ENCODE results near the gene CD40LG. TPM values are rescaled to one million over a fixed set of nuclear protein-coding genes. Genes with fewer than 3 reads are reported as not detected.

CD40LG gene
- total RNA-seq, 6 donors from 2014 or later: 0.60 to 1.1 (median 0.70) TPM; not detected in 2

- ATAC-seq (ENCODE audit: low FRiP score in 2 of 2): no peak
- no peaks in the 10 kb centered on the region for H3K36me3 ChIP-seq
- H3K4me3 ChIP-seq: no peak overlapping the region
- H3K27me3 ChIP-seq: no peaks in the 10 kb centered on the region
- no peaks in the 10 kb centered on the region for H3K9me3 ChIP-seq
- WGBS, 2 donors: 55% methylated on average over 10 of the region's 10 CpGs
- TF ChIP-seq EP300 (IDR thresholded peaks at IDR 0.05) (no peak), POLR2A (IDR thresholded peaks at IDR 0.05) (no peak), POLR2AphosphoS5 (IDR thresholded peaks at IDR 0.05) (no peak), CTCF (IDR thresholded peaks at IDR 0.05) (peak in 2 of 6 experiments; percentile 18 to 27)
- no peaks in the 10 kb centered on the region for H3K4me1 ChIP-seq
- H3K27ac ChIP-seq: no peak overlapping the region
- DNase-seq: peak in 1 of 2 donors; percentile 33
Observed at GRCh38 chrX:136608295-136608933, 39.5 kb upstream of the CD40LG start.

GRCh38 chrX:136616987-136617685, 30.8 kb upstream of the CD40LG start:
- no peak overlapping the region for H3K27ac ChIP-seq
- no peaks in the 10 kb centered on the region for H3K9me3 ChIP-seq
- H3K4me3 ChIP-seq: no peak overlapping the region
- no peaks in the 10 kb centered on the region for H3K27me3 ChIP-seq
- 69 to 86% methylated on average over 6 of the region's 6 CpGs for WGBS, 2 donors
- TF ChIP-seq EP300 (IDR thresholded peaks at IDR 0.05) (no peak), POLR2A (IDR thresholded peaks at IDR 0.05) (no peak), CTCF (IDR thresholded peaks at IDR 0.05) (no peak), POLR2AphosphoS5 (IDR thresholded peaks at IDR 0.05) (no peak)
- no peaks in the 10 kb centered on the region for H3K36me3 ChIP-seq
- no peak for ATAC-seq (ENCODE audit: low FRiP score in 2 of 2)
- DNase-seq: no peak
- no peaks in the 10 kb centered on the region for H3K4me1 ChIP-seq

- no peak overlapping the region for H3K4me3 ChIP-seq
- ATAC-seq (ENCODE audit: low FRiP score in 2 of 2) (no peak), DNase-seq (no peak)
- no peaks in the 10 kb centered on the region for H3K4me1 ChIP-seq
- no peaks in the 10 kb centered on the region for H3K27me3 ChIP-seq
- no peak for TF ChIP-seq EP300 (IDR thresholded peaks at IDR 0.05)
- TF ChIP-seq POLR2A (IDR thresholded peaks at IDR 0.05): no peak
- no peak for TF ChIP-seq POLR2AphosphoS5 (IDR thresholded peaks at IDR 0.05)
- no peak for TF ChIP-seq CTCF (IDR thresholded peaks at IDR 0.05)
- H3K36me3 ChIP-seq: no peaks in the 10 kb centered on the region
- H3K9me3 ChIP-seq: no peaks in the 10 kb centered on the region
- WGBS, 2 donors: 73 to 77% methylated on average over 13 to 14 of the region's 14 CpGs
- no peak overlapping the region for H3K27ac ChIP-seq
Observed at GRCh38 chrX:136619899-136620505, 28.0 kb upstream of the CD40LG start.

GRCh38 chrX:136620780-136621179, 27.2 kb upstream of the CD40LG start:
- TF ChIP-seq POLR2AphosphoS5 (IDR thresholded peaks at IDR 0.05): no peak
- no peaks in the 10 kb centered on the region for H3K36me3 ChIP-seq
- DNase-seq (no peak), ATAC-seq (ENCODE audit: low FRiP score in 2 of 2) (no peak)
- H3K9me3 ChIP-seq: no peaks in the 10 kb centered on the region
- H3K4me1 ChIP-seq: no peaks in the 10 kb centered on the region
- H3K27ac ChIP-seq: no peak overlapping the region
- H3K27me3 ChIP-seq: no peaks in the 10 kb centered on the region
- no peak overlapping the region for H3K4me3 ChIP-seq

GRCh38 chrX:136622568-136622967, 25.4 kb upstream of the CD40LG start:
- DNase-seq (no peak), ATAC-seq (ENCODE audit: low FRiP score in 2 of 2) (no peak)
- H3K4me1 ChIP-seq: no peaks in the 10 kb centered on the region
- H3K27me3 ChIP-seq: no peaks in the 10 kb centered on the region
- no peak overlapping the region for H3K27ac ChIP-seq
- no peaks in the 10 kb centered on the region for H3K9me3 ChIP-seq
- TF ChIP-seq POLR2A (IDR thresholded peaks at IDR 0.05): no peak
- no peak for TF ChIP-seq POLR2AphosphoS5 (IDR thresholded peaks at IDR 0.05)
- TF ChIP-seq EP300 (IDR thresholded peaks at IDR 0.05): no peak
- no peak for TF ChIP-seq CTCF (IDR thresholded peaks at IDR 0.05)
- WGBS, 2 donors: 86 to 87% methylated on average over 4 of the region's 4 CpGs
- H3K36me3 ChIP-seq: no peaks in the 10 kb centered on the region
- H3K4me3 ChIP-seq: no peak overlapping the region
